ENCODE data around the gene RIMBP3C. TPM values are rescaled to one million over a fixed set of nuclear protein-coding genes. Genes with fewer than 3 reads are reported as not detected.
"Not testable (repeated sequence)": the region's sequence is repeated elsewhere in the genome, so short reads cannot be mapped to it uniquely, and the experiment has no call there.

Gene RIMBP3C
- total RNA-seq, 4 donors from 2014 or later: 0.04 TPM; not detected in 3

DNA sequence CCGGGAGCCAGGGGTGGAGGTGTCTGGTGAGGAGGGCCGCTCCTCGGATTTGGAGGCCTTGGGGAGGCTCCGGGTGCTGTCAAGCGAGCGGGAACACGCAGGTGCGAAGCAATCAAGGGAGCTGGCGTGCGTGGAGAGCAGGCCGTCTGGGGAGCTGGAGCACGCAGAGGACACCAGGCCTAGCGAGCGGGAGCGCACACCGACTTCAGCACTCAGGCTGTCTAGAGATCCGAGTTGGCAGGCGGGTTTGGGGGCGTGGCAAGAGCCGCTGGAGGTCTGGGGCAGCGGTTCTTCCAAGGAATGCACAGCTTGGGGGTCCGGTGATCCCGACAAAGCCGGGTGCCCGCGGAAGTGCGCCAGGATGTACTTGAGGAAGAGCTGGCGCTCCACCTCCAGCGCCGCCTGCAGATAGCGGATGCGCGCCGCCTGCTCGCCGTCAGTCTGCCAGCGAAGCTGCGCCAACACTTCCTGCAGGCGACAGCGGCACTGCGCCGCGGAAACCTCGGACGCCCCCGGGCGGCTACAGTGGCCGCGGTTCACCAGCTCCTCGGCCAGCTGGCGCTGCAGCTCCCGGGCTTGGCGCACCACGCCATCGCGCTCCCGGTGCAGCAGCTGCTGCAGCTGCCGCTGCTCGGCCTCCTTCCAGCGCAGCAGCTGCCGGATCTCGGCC, 1.1 kb downstream of the RIMBP3C start:
- H3K4me3 ChIP-seq; H3K27ac ChIP-seq; H3K9me3 ChIP-seq; H3K36me3 ChIP-seq; H3K27me3 ChIP-seq; H3K4me1 ChIP-seq; intact Hi-C loops (cut with DNase I; ENCODE audit: low total_unique reads); in situ Hi-C loops (cut with MboI; ENCODE audit: low sequenced_read_pairs in 4 of 4); DNase-seq: not testable (repeated sequence)
- ATAC-seq: peak; percentile 77 to 80

DNA sequence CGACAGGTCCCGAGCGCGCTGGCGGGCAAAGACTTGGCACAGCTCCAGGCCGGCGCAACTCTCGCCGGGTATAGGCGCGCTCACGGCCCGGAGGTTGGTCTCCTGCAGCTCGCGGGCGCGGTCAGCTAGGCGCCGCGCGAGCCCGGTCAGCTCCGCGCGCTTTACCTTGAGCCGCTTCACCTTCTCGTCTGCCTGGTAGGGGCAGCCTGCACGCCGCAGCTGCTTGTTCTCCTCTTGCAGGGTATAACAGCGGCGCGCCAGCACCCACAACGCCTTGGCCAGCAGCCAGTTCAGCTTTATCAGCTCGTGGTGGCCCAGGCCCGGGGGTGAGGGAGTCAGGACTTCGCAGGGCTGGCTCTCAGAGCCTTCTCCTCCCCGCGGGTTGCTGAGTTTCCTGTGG, 1.7 kb downstream of the RIMBP3C start:
- H3K36me3 ChIP-seq; intact Hi-C loops (cut with DNase I; ENCODE audit: low total_unique reads); ATAC-seq; H3K27ac ChIP-seq; H3K27me3 ChIP-seq; H3K4me3 ChIP-seq; in situ Hi-C loops (cut with MboI; ENCODE audit: low sequenced_read_pairs in 4 of 4); H3K4me1 ChIP-seq; DNase-seq; H3K9me3 ChIP-seq: not testable (repeated sequence)

DNA sequence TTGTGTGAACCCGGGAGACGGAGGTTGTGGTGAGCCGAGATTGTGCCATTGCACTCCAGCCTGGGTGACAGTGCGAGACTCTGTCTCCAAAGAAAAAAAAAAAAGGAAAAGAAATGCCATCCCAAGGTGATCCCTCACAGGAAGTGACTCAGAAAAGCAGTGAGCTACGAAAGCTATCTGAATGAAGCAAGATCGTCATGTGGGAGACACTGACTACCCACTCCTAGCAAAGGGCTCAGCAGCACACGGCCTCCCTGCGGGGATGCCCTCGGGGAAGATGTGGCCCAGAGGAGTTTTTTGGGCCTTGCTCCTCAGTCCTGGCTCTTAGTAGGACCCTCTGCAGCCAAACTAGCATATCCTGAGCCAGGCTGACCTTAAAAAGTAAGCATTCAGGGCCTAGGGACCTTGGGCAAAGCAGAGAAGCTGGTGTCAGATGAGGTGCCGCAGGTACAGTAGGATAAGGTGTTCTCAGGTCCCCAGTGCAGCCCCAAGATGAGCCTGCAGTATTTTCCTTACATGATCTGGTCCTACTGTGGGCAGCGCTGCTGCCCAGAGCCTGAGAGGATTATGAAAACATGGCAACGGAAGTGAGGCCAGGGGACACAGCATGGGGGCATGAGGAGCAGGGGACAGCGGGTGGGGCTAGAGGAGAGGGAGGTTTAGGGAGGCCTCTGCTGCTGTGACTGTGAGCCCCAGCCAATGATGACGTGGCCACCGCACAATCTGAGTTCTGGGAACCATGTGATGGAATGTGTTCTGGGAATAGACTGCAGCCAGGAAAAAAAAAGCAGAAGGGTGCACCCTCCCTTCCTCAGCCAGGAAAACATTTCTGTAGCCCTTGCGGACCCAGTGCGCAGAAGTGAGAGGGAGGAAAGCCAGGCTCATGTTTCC, 6.6 kb downstream of the RIMBP3C start:
- DNase-seq; H3K36me3 ChIP-seq; H3K9me3 ChIP-seq; H3K4me3 ChIP-seq; ATAC-seq; in situ Hi-C loops (cut with MboI; ENCODE audit: low sequenced_read_pairs in 4 of 4); intact Hi-C loops (cut with DNase I; ENCODE audit: low total_unique reads); H3K27me3 ChIP-seq; H3K4me1 ChIP-seq; H3K27ac ChIP-seq: not testable (repeated sequence)

DNA sequence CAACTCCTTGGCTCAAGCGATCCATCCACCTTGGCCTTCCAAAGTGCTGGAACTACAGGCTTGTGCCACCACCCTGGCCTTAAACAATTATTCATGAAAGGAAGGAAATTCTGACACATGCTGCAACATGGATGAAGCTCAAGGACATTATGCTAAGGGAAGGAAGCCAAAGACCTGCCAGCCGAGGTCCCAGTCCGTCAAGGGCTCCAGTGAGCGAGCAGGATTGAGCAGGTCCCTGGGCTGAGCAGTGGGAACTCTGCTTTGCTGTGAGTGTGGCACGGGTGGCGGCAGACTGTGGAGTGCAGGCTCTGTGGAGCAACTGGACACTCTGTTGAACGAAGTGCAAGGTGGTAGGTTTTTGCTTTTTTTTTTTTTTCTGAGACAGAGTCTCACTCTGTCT, 11.4 kb downstream of the RIMBP3C start:
- ATAC-seq; in situ Hi-C loops (cut with MboI; ENCODE audit: low sequenced_read_pairs in 4 of 4); H3K36me3 ChIP-seq; H3K27ac ChIP-seq; DNase-seq; H3K4me1 ChIP-seq; H3K9me3 ChIP-seq; H3K27me3 ChIP-seq; H3K4me3 ChIP-seq; intact Hi-C loops (cut with DNase I; ENCODE audit: low total_unique reads): not testable (repeated sequence)

DNA sequence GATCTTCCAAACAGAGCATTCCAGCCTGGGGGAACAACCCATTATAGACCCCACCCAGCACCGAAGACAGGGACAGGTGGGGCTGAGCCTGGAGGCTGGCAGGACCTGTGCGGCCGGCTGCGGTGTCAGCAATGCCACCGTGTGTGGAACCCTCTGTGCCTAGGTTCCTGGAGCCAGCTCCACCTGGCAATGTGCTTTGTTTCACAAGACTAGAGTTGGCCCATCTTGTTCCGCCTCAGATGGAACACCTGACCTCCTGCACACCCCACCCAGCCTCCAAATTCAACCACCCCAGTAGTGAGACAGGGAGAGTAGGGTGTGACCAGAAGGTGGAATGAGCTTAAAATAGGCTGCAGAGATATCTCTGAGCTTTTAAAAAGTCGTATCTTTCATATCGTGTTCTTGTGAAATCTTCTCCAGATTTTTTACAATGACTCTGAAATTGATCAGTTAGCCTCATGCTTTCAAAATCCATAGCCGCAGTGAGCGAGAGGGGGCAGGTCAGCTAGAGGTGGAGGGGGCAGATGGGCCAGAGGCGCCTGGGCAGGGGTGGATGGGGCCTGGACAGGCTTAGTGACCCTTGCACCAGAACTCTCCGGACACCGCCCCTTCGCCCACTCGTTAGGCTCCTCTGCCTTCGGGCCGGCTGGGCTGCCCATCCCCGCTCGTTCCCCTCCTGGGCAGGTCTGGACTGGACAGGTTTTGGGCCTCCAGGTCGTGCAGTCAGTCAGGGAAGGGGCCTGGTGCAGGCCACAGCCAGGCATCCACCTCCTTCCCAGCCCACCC, 18.2 kb downstream of the RIMBP3C start:
- H3K27ac ChIP-seq; H3K4me3 ChIP-seq; in situ Hi-C loops (cut with MboI; ENCODE audit: low sequenced_read_pairs in 4 of 4); H3K36me3 ChIP-seq; intact Hi-C loops (cut with DNase I; ENCODE audit: low total_unique reads); DNase-seq; ATAC-seq; H3K4me1 ChIP-seq; H3K9me3 ChIP-seq; H3K27me3 ChIP-seq: not testable (repeated sequence)

DNA sequence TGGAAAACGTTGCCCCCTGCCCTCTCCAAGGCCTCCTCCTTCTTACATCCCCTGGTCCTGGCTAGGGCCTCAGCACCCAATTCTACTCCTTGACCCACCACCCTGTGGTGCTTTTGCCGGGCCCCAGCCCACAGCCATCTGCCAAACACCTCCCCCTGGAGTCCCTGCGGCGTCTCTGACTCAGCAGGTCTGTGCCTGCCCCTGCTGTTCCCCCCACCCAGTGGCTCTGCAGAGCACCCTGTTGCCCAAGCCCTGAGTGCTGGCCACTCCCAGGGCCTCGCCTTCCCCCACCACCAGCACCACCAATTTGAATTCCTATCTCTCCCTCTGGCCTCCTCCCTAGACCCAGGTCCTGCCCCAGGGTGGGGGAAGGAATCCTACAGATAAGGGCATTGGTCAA, 19.7 kb downstream of the RIMBP3C start:
- intact Hi-C loops (cut with DNase I; ENCODE audit: low total_unique reads); H3K36me3 ChIP-seq; H3K4me1 ChIP-seq; H3K9me3 ChIP-seq; H3K4me3 ChIP-seq; H3K27me3 ChIP-seq; DNase-seq; in situ Hi-C loops (cut with MboI; ENCODE audit: low sequenced_read_pairs in 4 of 4); ATAC-seq; H3K27ac ChIP-seq: not testable (repeated sequence)

DNA sequence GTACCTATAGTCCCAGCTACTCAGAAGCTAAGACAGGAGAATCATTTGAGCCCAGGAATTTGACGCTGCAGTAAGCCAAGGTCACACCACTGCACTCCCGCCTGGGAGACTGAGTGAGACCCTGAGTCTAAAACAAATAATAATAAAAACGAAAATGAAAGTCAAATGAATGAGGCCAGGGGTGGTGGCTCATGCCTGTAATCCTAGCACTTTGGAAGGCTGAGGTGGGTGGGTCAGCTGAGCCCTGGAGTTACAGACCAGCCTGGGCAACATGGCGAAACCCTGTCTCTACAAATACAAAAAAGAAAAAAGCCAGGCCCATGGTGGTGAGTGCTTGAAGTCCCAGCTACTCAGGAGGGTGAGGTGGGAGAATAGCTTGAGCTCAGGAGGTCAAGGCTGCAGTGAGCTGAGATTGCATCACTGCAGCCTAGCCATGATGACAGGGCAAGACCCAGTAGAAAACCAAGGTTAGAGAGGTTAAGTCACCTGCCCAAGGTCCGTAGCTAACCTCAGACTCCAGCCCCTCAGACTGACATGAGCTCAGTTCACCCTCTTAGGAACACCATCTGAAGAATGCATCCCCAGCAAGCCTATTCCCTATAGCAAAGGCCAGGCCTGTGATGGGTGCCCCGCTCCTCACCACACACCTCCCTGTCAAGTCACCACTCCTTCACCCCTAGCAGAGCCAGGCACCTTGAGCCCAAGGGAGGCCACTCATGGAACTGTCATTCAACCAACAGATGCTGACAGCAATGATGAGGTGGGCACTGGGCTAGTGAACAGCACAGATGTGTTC, 24.4 kb downstream of the RIMBP3C start:
- H3K4me1 ChIP-seq; H3K4me3 ChIP-seq; intact Hi-C loops (cut with DNase I; ENCODE audit: low total_unique reads); ATAC-seq; H3K9me3 ChIP-seq; H3K36me3 ChIP-seq; H3K27ac ChIP-seq; in situ Hi-C loops (cut with MboI; ENCODE audit: low sequenced_read_pairs in 4 of 4); H3K27me3 ChIP-seq; DNase-seq: not testable (repeated sequence)

DNA sequence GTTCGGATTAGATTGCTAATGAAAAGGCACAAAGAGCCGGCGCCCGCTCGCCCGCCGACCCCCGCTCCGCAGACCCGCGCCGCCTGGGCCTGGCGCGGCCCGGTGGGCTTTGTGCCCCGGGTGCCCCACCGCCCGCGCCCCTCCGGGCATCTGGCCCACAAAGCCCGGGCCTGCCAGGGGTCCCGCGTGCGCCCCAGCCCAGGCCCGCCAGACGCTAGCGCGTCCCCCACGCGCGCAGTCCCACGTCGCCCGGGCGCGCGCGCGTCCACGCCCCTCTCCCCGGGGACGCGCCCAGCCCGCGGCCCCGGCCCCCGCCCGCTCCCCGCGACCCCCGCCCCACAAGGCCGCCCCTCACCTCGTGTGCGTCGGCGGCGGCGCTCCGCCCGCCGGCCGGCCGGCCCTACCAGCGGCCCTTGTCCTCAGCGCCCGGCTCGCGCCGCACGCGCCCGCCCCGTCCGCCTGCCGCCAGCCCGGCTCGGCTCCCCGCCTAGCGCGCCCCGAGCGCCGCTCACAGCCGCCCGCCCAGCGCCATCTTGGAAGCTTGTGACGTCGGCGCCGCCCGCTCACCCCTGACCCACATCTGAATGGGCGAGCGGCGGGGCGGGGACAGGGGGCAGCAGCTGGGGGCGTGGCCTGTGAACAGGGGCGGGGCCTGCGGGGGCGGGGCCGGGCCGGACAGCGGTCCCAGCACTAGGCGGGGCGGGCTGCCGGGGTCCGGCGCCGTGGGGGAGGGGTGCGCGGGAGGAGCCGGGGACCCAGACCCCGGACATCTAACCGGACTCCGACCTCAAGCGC, 34.1 kb downstream of the RIMBP3C start:
- H3K27ac ChIP-seq; H3K4me3 ChIP-seq; in situ Hi-C loops (cut with MboI; ENCODE audit: low sequenced_read_pairs in 4 of 4); H3K36me3 ChIP-seq; H3K4me1 ChIP-seq; H3K9me3 ChIP-seq; H3K27me3 ChIP-seq; DNase-seq; intact Hi-C loops (cut with DNase I; ENCODE audit: low total_unique reads): not testable (repeated sequence)
- peak; percentile 86 to 88 for ATAC-seq

DNA sequence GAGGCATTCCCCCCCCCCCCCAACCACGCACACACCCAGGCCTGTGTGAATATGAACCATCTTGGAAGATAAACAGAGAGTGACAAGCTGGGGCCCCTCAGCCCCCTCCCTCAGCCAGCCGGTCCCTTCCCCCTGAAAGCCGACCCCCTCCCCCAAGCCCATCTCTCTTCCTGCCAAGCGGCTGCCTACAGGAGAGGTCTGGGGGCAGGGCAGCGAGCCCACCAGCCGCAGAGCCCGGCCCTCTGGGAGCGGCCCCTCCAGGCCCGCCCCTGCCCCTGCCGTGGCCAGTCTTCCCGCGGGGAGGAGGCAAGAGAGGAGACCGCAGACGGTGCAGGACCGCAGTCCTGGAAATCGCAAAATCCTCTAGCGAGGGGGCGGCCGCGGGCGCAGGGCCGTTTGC, 34.7 kb downstream of the RIMBP3C start:
- DNase-seq; H3K27ac ChIP-seq; ATAC-seq; H3K9me3 ChIP-seq; H3K4me3 ChIP-seq; H3K36me3 ChIP-seq; in situ Hi-C loops (cut with MboI; ENCODE audit: low sequenced_read_pairs in 4 of 4); intact Hi-C loops (cut with DNase I; ENCODE audit: low total_unique reads); H3K27me3 ChIP-seq; H3K4me1 ChIP-seq: not testable (repeated sequence)

DNA sequence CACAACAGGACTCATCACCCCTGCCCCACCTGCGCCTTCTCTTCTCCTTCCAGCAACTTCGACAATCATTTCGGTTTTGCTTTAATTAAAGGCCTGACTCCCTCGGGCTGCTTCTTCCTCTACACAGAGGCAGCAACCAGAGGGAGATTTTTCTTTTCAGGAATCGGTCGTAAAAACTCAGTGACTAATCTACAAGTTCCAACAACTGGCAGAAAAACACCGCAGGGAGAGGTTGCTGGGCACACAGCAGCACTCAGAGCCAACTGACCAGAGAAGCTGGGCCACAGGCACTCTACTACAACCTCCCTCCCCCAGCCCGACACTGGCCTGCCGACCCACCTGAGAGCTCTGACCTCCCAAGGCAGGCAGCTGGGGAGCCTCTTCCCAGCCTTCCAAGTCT, 36.0 kb downstream of the RIMBP3C start:
- DNase-seq; in situ Hi-C loops (cut with MboI; ENCODE audit: low sequenced_read_pairs in 4 of 4); intact Hi-C loops (cut with DNase I; ENCODE audit: low total_unique reads); ATAC-seq; H3K36me3 ChIP-seq; H3K4me3 ChIP-seq; H3K9me3 ChIP-seq; H3K27ac ChIP-seq; H3K4me1 ChIP-seq; H3K27me3 ChIP-seq: not testable (repeated sequence)

Measured in gastrocnemius medialis (tissue), 4 donors.